GM18498 (cell line): ENCODE results near the gene TRPV4.

Experiments
- ATAC-seq: cut with Tn5 transposase; IDR thresholded peaks from one replicate; pipeline ENCODE4 v1.9.1; 2021; ENCODE audit warnings: mild to moderate bottlenecking, moderate library complexity; ENCODE audit not compliant: unreplicated experiment

TRPV4 gene

GRCh38 chr12:109810954-109811623 is 22.1 kb downstream of the TRPV4 start:
- ATAC-seq: no peak

GRCh38 chr12:109808876-109809646 is 24.1 kb downstream of the TRPV4 start:
- ATAC-seq: no peak

- no peak for ATAC-seq
These were observed 25.1 kb downstream of the TRPV4 start for GRCh38 chr12:109807954-109808643.

- no peak for ATAC-seq
These were observed 28.1 kb downstream of the TRPV4 start for GRCh38 chr12:109804820-109805761.

GRCh38 chr12:109803678-109804077 is 29.5 kb downstream of the TRPV4 start:
- ATAC-seq: no peak

GRCh38 chr12:109802828-109803227 is 30.4 kb downstream of the TRPV4 start:
- no peak for ATAC-seq

GRCh38 chr12:109800536-109800935 is 32.7 kb downstream of the TRPV4 start:
- ATAC-seq: no peak

GRCh38 chr12:109798691-109799090 is 34.5 kb downstream of the TRPV4 start:
- ATAC-seq: no peak

GRCh38 chr12:109797905-109798669 is 35.1 kb downstream of the TRPV4 start:
- no peak for ATAC-seq

- no peak for ATAC-seq
These were observed 37.1 kb downstream of the TRPV4 start for GRCh38 chr12:109796057-109796456.

GRCh38 chr12:109795023-109795422 is 38.2 kb downstream of the TRPV4 start:
- ATAC-seq: no peak

- no peak for ATAC-seq
These were observed 39.2 kb downstream of the TRPV4 start for GRCh38 chr12:109793826-109794501.

- no peak for ATAC-seq
These were observed 39.8 kb downstream of the TRPV4 start for GRCh38 chr12:109793411-109793810.

- ATAC-seq: no peak
These were observed 40.2 kb downstream of the TRPV4 start for GRCh38 chr12:109792992-109793391.

- ATAC-seq: no peak
These were observed 43.6 kb downstream of the TRPV4 start for GRCh38 chr12:109789526-109790048.

- no peak for ATAC-seq
These were observed 46.4 kb downstream of the TRPV4 start for GRCh38 chr12:109786799-109787198.

- no peak for ATAC-seq
These were observed 47.3 kb downstream of the TRPV4 start for GRCh38 chr12:109785854-109786253.

GRCh38 chr12:109783965-109784244 is 49.3 kb downstream of the TRPV4 start:
- no peak for ATAC-seq
